Mesodermal cell (in vitro differentiated cells): Measurements from ENCODE around the gene PIGM.

Experiments used
- H3K27ac ChIP-seq: 2 replicates; pipeline ENCODE4 v1.7.0; 2013; ENCODE audit warnings: mild to moderate bottlenecking, low read depth, low read length, moderate library complexity; ENCODE audit not compliant: severe bottlenecking
- H3K36me3 ChIP-seq: 2 replicates; pipeline ENCODE4 v1.7.1; 2013; ENCODE audit warnings: mild to moderate bottlenecking, low read length, moderate library complexity; ENCODE audit not compliant: control insufficient read depth, insufficient read depth
- H3K4me1 ChIP-seq: one replicate; pipeline ENCODE4 v1.7.1; 2013; ENCODE audit warnings: mild to moderate bottlenecking, low read length; ENCODE audit not compliant: insufficient read depth, control insufficient read depth, poor library complexity, severe bottlenecking
- H3K4me3 ChIP-seq: 2 replicates; pipeline ENCODE4 v1.7.0; 2013; ENCODE audit warnings: low read length, control low read depth, mild to moderate bottlenecking; ENCODE audit not compliant: insufficient read depth, poor library complexity, severe bottlenecking; ENCODE audit errors: extremely low read depth
- H3K9me3 ChIP-seq: 2 replicates; pipeline ENCODE4 v1.7.1; 2013; ENCODE audit warnings: mild to moderate bottlenecking, low read length, moderate library complexity; ENCODE audit not compliant: control insufficient read depth
- WGBS, 2 experiments: methylation state at CpG; one replicate each; pipeline ENCODE4 v1.1.5; 2013; ENCODE audit warnings: missing lambda C conversion rate in 2 of 2; ENCODE audit not compliant: insufficient coverage in 2 of 2; 5-methylcytosine and 5-hydroxymethylcytosine counted together

PIGM gene

DNA sequence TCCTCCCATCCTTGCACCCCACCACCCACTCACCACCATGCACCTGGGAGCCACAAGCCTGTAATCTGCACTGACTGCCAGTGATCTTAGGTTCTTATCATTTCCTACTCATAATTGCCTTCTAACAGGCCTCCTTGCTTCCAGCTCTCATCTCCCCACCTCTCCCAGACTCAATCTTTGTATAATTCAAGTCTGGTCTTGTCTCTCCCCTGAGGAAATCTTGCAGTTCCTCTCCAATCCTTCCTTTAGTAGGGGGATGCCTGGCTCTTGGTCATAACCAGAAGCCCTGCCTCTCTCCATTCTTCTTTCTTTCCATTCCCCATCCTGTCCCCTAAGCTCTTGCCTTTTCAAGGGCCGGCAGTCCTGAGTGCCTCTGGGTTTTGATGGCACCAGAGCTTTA lies 27.8 kb downstream of the PIGM start:
- Histone ChIP-seq H3K36me3 (no peaks in the 10 kb centered on the region), H3K4me1 (no peaks in the 10 kb centered on the region), H3K27ac (no peak overlapping the region), H3K9me3 (no peaks in the 10 kb centered on the region), H3K4me3 (no peak overlapping the region)
- WGBS, 2 experiments, result 100% methylated on average over 1 of the region's 1 CpG; no CpG with 5 or more reads in 1 of the 2 experiments

DNA sequence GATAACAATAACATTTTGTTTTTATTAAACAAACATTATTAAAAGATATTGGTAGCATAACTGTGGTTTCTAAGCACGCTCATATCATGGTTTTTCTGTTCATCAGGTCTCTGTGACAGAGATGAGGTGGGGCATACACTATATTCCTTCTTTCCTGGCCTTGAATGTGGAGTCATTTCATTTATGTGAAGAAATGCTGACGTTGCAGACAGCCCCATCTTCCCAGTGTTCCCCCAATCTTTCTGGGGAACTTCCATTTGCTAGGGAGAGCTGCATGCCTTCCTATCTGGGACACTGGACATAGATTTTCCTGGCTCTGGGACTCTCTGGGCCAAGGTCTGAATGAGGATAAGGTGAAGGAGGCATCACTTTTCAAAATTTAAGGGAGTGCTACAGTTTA lies 30.4 kb downstream of the PIGM start:
- Histone ChIP-seq H3K27ac (no peak overlapping the region), H3K4me1 (peaks cover 2% of the 10 kb centered on the region), H3K4me3 (no peak overlapping the region), H3K9me3 (no peaks in the 10 kb centered on the region), H3K36me3 (no peaks in the 10 kb centered on the region)
- 60% methylated on average over 1 of the region's 2 CpGs; no CpG with 5 or more reads in 1 of the 2 experiments for WGBS, 2 experiments

DNA sequence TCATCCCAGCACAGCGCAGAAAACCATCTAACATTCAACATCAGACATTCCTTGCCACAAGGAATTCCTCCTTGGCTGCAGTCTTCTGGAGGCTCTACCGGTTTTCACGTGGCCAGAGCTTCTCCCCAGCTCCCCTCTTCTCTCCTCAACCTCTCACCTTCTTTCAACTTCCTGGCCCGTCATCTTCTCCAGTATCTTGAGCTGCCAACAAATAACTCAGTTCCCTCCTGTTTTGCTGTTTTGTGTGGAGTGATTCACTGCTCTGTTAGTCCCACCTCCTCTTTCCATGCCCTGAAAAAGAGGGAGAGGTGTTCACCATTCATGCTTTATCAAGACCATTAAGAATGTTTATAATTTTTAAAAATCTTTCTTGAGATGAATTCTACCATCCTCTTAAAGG lies 32.6 kb downstream of the PIGM start:
- 75 to 76% methylated on average over 3 of the region's 4 CpGs for WGBS, 2 experiments
- H3K4me1 ChIP-seq, result peaks cover 6% of the 10 kb centered on the region

DNA sequence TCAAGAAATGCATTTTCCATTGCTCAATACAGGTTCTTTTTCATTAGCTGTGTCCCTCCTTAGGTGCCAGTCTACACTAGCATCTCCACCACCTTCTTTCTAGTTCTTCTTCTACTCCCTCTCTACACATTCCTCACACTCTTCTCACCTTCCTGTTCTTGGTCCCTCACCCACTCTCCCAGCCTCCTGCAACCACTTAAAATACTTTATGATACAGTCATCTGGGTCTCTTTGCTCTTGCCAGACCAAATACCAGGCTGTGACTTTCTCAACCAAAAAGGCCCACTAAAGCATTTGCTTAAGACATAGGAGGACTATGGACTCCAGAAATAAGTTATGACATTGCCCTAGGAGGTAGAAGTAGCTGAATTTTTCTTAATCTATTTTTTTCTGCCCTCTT lies 35.1 kb downstream of the PIGM start:
- no peak overlapping the region for H3K4me3 ChIP-seq
- H3K9me3 ChIP-seq, result peaks cover 5% of the 10 kb centered on the region
- H3K27ac ChIP-seq, result peak overlapping the region; percentile 31

More for the DNA sequence above, 32.6 kb downstream of the PIGM start:
- H3K9me3 ChIP-seq, result peaks cover 5% of the 10 kb centered on the region
- H3K36me3 ChIP-seq, result no peaks in the 10 kb centered on the region
- H3K27ac ChIP-seq, result no peak overlapping the region
- no peak overlapping the region for H3K4me3 ChIP-seq

DNA sequence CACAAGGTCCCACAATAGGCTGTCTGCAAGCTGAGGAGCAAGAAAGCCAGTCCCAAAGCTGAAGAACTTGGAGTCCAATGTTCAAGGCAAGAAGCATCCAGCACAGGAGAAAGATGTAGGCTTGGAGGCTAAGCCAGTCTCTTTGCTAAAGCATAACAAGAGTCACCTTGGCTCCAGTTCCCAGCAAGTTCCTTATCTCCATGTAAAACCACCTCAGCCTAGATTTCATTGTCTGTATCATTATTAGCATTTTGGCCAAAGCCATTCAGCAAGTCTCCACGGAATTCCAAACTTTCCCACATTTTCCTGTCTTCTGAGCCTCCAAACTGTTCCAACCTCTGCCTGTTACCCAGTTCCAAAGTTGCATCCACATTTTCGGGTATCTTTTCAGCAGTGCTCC lies 36.9 kb downstream of the PIGM start:
- H3K36me3 ChIP-seq, result no peaks in the 10 kb centered on the region
- peaks cover 8% of the 10 kb centered on the region for H3K4me1 ChIP-seq
- WGBS, 2 experiments, result 80 to 91% methylated on average over 2 of the region's 2 CpGs

More for the DNA sequence above, 35.1 kb downstream of the PIGM start:
- H3K4me1 ChIP-seq, result peaks cover 8% of the 10 kb centered on the region
- no peaks in the 10 kb centered on the region for H3K36me3 ChIP-seq

DNA sequence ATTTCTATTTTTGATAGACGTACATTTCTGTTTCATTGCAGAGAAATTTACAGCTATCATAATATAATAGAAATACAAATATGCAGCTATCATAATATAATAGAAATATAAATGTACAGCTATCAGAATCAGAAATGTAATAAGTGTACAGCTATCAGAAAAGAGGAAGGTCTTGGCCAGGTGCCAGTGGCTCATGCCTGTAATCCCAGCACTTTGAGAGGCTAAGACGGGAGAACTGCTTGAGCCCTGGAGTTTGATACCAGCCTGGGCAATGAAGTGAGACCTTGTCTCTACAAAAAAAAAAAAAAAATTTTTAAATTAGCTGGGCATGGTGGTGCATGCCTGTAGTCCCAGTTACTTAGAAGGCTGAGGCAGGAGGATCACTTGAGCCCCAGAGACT lies 37.9 kb downstream of the PIGM start:
- H3K36me3 ChIP-seq, result no peaks in the 10 kb centered on the region
- peaks cover 8% of the 10 kb centered on the region for H3K4me1 ChIP-seq
- no peak overlapping the region for H3K27ac ChIP-seq
- WGBS, 2 experiments, result no CpG with 5 or more reads among the region's 2 CpGs
- H3K9me3 ChIP-seq, result peaks cover 5% of the 10 kb centered on the region
- H3K4me3 ChIP-seq, result no peak overlapping the region

More for the DNA sequence above, 36.9 kb downstream of the PIGM start:
- Histone ChIP-seq H3K4me3 (no peak overlapping the region), H3K27ac (no peak overlapping the region), H3K9me3 (peaks cover 5% of the 10 kb centered on the region)

DNA sequence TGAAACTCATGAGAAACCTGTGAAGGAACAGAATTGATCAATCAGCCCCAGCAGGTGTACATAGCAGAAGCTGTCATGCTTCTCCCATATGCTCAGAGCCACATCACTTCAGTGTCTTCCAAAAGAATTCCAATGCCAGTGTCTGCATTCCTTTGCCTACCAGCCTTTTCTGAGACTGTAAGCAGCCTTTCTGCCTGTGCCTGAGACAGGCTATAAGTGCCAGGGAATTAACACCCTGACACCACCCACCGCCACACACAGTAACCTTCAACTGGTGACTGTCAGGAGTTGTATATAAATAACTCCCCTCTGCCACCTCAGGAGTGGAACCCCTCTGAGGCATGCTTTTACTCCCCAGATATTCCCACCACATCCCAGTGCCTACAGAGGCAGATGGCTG lies 39.6 kb downstream of the PIGM start:
- Histone ChIP-seq H3K4me3 (no peak overlapping the region), H3K27ac (no peak overlapping the region), H3K36me3 (no peaks in the 10 kb centered on the region), H3K9me3 (peaks cover 5% of the 10 kb centered on the region), H3K4me1 (peaks cover 8% of the 10 kb centered on the region)
- 71% methylated on average over 1 of the region's 1 CpG; no CpG with 5 or more reads in 1 of the 2 experiments for WGBS, 2 experiments

DNA sequence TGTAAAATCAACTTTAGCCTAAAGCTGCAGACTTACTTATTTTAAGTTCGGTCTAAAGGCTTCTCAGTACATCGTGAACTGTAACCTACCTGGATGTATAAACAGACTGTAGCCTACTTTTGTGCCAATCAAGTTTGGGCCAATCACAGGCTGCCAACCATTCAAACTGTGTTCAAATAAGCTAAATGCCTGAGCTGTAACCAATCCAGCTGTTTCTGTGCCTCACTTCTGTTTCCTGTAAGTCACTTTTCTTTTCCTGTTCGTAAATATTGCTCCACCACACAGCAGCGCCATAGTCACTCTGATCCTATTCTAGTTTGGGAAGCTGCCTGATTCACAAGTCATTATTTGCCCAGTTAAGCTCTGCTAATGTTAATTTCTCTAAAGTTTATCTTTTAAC lies 40.3 kb downstream of the PIGM start:
- 67 to 94% methylated on average over 2 to 4 of the region's 4 CpGs for WGBS, 2 experiments
- Histone ChIP-seq H3K4me3 (no peak overlapping the region), H3K27ac (no peak overlapping the region), H3K36me3 (no peaks in the 10 kb centered on the region), H3K4me1 (peaks cover 7% of the 10 kb centered on the region), H3K9me3 (peaks cover 5% of the 10 kb centered on the region)

DNA sequence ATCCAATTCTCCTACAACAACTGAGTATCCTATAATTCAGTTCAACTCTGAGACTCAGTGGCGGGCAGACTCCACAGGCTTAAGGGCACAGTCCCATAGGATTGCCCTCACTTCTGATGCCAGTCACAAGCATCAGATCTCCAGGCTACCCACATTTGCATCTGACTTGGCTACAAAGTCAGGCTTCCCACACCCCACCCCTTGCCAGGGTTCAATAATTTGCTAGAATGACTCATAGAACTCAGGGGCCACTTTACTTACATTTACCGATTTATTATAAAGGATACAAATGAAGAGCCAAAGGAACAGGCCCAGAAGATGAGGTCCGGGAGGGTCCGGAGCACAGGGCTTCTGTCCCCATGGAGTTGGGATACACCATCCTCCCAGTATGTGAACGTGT lies 41.8 kb downstream of the PIGM start:
- WGBS, 2 experiments, result 93 to 95% methylated on average over 3 of the region's 5 CpGs
- Histone ChIP-seq H3K36me3 (no peaks in the 10 kb centered on the region), H3K4me3 (no peak overlapping the region), H3K4me1 (peaks cover 2% of the 10 kb centered on the region), H3K27ac (no peak overlapping the region), H3K9me3 (no peaks in the 10 kb centered on the region)

DNA sequence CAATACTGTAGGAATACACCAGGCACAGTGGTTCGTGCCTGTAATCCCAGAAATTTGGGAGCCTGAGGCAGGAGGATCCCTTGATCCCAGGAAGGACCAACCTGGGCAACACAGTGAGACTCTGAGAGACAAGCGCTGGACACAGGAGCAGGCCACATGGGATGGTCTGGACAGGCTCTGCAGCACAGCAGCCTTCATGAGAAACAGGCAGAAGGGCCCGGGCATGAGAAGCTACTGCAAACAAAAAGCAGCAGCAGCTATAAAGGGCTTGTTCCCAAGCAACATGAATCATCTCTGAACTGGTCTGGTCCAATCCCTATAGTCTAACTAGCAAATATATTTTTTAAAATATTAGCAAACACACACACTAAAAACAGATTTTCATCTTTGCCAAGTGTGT lies 42.2 kb downstream of the PIGM start:
- Histone ChIP-seq H3K9me3 (no peaks in the 10 kb centered on the region), H3K4me3 (no peak overlapping the region), H3K27ac (no peak overlapping the region), H3K4me1 (peaks cover 2% of the 10 kb centered on the region), H3K36me3 (no peaks in the 10 kb centered on the region)
- WGBS, 2 experiments, result 72 to 88% methylated on average over 2 to 3 of the region's 3 CpGs

DNA sequence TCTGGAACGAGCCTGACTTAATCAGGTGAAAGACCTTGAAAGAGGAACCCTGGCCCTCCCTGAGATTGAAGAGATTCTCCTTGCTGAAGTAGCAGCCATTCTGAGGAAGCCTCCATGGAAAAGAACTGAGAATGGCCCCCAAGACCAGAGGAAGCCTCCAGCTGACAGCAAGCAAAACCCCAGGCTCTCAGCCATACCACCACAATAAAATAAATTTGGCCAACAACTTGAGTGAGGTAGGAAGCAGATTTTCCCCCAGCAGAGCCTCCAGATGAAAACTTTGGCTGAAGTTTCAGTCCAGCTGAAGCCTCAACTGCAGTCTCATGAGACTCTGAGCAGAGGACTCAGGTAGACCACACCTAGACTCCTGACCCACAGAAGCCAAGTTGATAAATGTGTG lies 43.8 kb downstream of the PIGM start:
- H3K4me1 ChIP-seq, result peaks cover 2% of the 10 kb centered on the region
- no peak overlapping the region for H3K27ac ChIP-seq
- no peaks in the 10 kb centered on the region for H3K36me3 ChIP-seq
- no peak overlapping the region for H3K4me3 ChIP-seq
- WGBS, 2 experiments, result 82 to 100% methylated on average over 1 of the region's 1 CpG
- H3K9me3 ChIP-seq, result no peaks in the 10 kb centered on the region
